Stimulated activated naive B cell treated with anti-CD40 and anti-IgM and Interleukin-4, amounts not matched to agents 10 μg/mL and 1 μg/mL and 100 μg/mL, for 72 hours (primary cell): Measurements from ENCODE around the gene CYP19A1.

Source experiments
- ATAC-seq, 2 donors: fragments of 150-1000 bp; cut with Tn5 transposase; replicated peaks; 2 replicates each; pipeline ENCODE4 v1.10.0; 2021; ENCODE audit warnings: moderate library complexity in 1 of 2
- DNase-seq: peaks from one replicate; pipeline ENCODE4 v3.0.0; 2021
- H3K27ac Mint-ChIP-seq: one replicate; pipeline ENCODE4 v1.8.0; 2022; ENCODE audit warnings: mild to moderate bottlenecking, mixed read lengths
- H3K27me3 Mint-ChIP-seq, 2 donors: one replicate each; pipeline ENCODE4 v1.8.0; 2022; ENCODE audit warnings: mixed read lengths in 2 of 2
- H3K36me3 Mint-ChIP-seq, 2 donors: one replicate each; pipeline ENCODE4 v1.8.0; 2022; ENCODE audit warnings: mixed read lengths in 2 of 2, mild to moderate bottlenecking in 1 of 2
- H3K4me1 Mint-ChIP-seq, 2 donors: one replicate each; pipeline ENCODE4 v1.8.0; 2022; ENCODE audit warnings: mixed read lengths in 2 of 2, mild to moderate bottlenecking in 1 of 2
- H3K4me3 Mint-ChIP-seq, 2 donors: one replicate each; pipeline ENCODE4 v1.8.0; 2022; ENCODE audit warnings: mild to moderate bottlenecking in 2 of 2, mixed read lengths in 2 of 2, moderate library complexity in 1 of 2
- H3K9me3 Mint-ChIP-seq, 2 donors: one replicate each; pipeline ENCODE4 v1.8.0; 2022; ENCODE audit warnings: mixed read lengths in 2 of 2, mild to moderate bottlenecking in 1 of 2

CYP19A1 gene

GRCh38 chr15:51312166-51313073 is 26.0 kb downstream of the CYP19A1 start:
- DNase-seq, result no peak
- H3K4me1 Mint-ChIP-seq, result peaks cover 3 to 20% of the 10 kb centered on the region in 2 donors
- no peak overlapping the region for H3K27ac Mint-ChIP-seq
- ATAC-seq, result no peak
- no peaks in the 10 kb centered on the region for H3K9me3 Mint-ChIP-seq
- no peaks in the 10 kb centered on the region for H3K36me3 Mint-ChIP-seq
- no peak overlapping the region for H3K4me3 Mint-ChIP-seq
- peaks cover 13 to 26% of the 10 kb centered on the region in 2 donors for H3K27me3 Mint-ChIP-seq

- DNase-seq (no peak), ATAC-seq (no peak)
- Mint-ChIP-seq H3K36me3 (no peaks in the 10 kb centered on the region), H3K27ac (no peak overlapping the region), H3K9me3 (no peaks in the 10 kb centered on the region), H3K27me3 (peaks cover 18 to 34% of the 10 kb centered on the region in 2 donors), H3K4me3 (no peak overlapping the region), H3K4me1 (peaks cover 3 to 20% of the 10 kb centered on the region in 2 donors)
Observed at GRCh38 chr15:51311510-51311909, 26.9 kb downstream of the CYP19A1 start.

- no peak for ATAC-seq
Observed at GRCh38 chr15:51310064-51310463, 28.3 kb downstream of the CYP19A1 start.

GRCh38 chr15:51307811-51308210 is 30.6 kb downstream of the CYP19A1 start:
- DNase-seq (no peak), ATAC-seq (no peak)
- no peaks in the 10 kb centered on the region for H3K36me3 Mint-ChIP-seq
- peaks cover 13 to 27% of the 10 kb centered on the region in 2 donors for H3K27me3 Mint-ChIP-seq
- no peak overlapping the region for H3K27ac Mint-ChIP-seq
- no peaks in the 10 kb centered on the region for H3K9me3 Mint-ChIP-seq
- H3K4me3 Mint-ChIP-seq, result no peak overlapping the region
- H3K4me1 Mint-ChIP-seq, result peaks cover 13 to 26% of the 10 kb centered on the region in 2 donors

More at GRCh38 chr15:51310064-51310463, 28.3 kb downstream of the CYP19A1 start:
- Mint-ChIP-seq H3K27me3 (peaks cover 18 to 34% of the 10 kb centered on the region in 2 donors), H3K9me3 (no peaks in the 10 kb centered on the region), H3K27ac (no peak overlapping the region), H3K4me3 (no peak overlapping the region), H3K4me1 (peaks cover 3 to 20% of the 10 kb centered on the region in 2 donors), H3K36me3 (no peaks in the 10 kb centered on the region)
- DNase-seq, result no peak

- H3K27me3 Mint-ChIP-seq, result peaks cover 13 to 22% of the 10 kb centered on the region in 2 donors
- H3K27ac Mint-ChIP-seq, result no peak overlapping the region
- H3K4me3 Mint-ChIP-seq, result no peak overlapping the region
- no peaks in the 10 kb centered on the region for H3K36me3 Mint-ChIP-seq
- ATAC-seq, result no peak
- DNase-seq, result no peak
- H3K4me1 Mint-ChIP-seq, result peaks cover 16 to 28% of the 10 kb centered on the region in 2 donors
- no peaks in the 10 kb centered on the region for H3K9me3 Mint-ChIP-seq
Observed at GRCh38 chr15:51307325-51307724, 31.1 kb downstream of the CYP19A1 start.

- DNase-seq (no peak), ATAC-seq (peak; percentile 87 to 91)
- Mint-ChIP-seq H3K4me3 (no peak overlapping the region), H3K27ac (no peak overlapping the region), H3K27me3 (peaks cover 9 to 24% of the 10 kb centered on the region in 2 donors), H3K36me3 (no peaks in the 10 kb centered on the region), H3K9me3 (no peaks in the 10 kb centered on the region), H3K4me1 (peaks cover 16 to 29% of the 10 kb centered on the region in 2 donors)
Observed at GRCh38 chr15:51303462-51303980, 34.9 kb downstream of the CYP19A1 start.

- peaks cover 6 to 14% of the 10 kb centered on the region in 2 donors for H3K27me3 Mint-ChIP-seq
- peak overlapping the region; percentile 6 for H3K27ac Mint-ChIP-seq
- no peak overlapping the region for H3K4me3 Mint-ChIP-seq
- DNase-seq (no peak), ATAC-seq (peak in 1 of 2 donors; percentile 11)
- H3K9me3 Mint-ChIP-seq, result no peaks in the 10 kb centered on the region
- H3K4me1 Mint-ChIP-seq, result peaks cover 13 to 18% of the 10 kb centered on the region in 2 donors
- H3K36me3 Mint-ChIP-seq, result no peaks in the 10 kb centered on the region
Observed at GRCh38 chr15:51302480-51302879, 35.9 kb downstream of the CYP19A1 start.

- Mint-ChIP-seq H3K27ac (no peak overlapping the region), H3K4me3 (no peak overlapping the region), H3K4me1 (peaks cover 13 to 18% of the 10 kb centered on the region in 2 donors), H3K27me3 (peaks cover 11 to 13% of the 10 kb centered on the region in 2 donors), H3K9me3 (no peaks in the 10 kb centered on the region), H3K36me3 (no peaks in the 10 kb centered on the region)
- ATAC-seq (no peak), DNase-seq (no peak)
Observed at GRCh38 chr15:51299187-51300015, 39.0 kb downstream of the CYP19A1 start.

GRCh38 chr15:51298620-51299019 is 39.8 kb downstream of the CYP19A1 start:
- Mint-ChIP-seq H3K4me3 (no peak overlapping the region), H3K27ac (no peak overlapping the region), H3K4me1 (peaks cover 10 to 14% of the 10 kb centered on the region in 2 donors), H3K27me3 (peaks cover 11 to 13% of the 10 kb centered on the region in 2 donors), H3K9me3 (peaks cover 0 to under 1% of the 10 kb centered on the region in 2 donors), H3K36me3 (no peaks in the 10 kb centered on the region)
- DNase-seq, result no peak
- ATAC-seq, result no peak

- Mint-ChIP-seq H3K27me3 (peaks cover 10 to 16% of the 10 kb centered on the region in 2 donors), H3K4me3 (no peak overlapping the region), H3K36me3 (no peaks in the 10 kb centered on the region), H3K4me1 (no peaks in the 10 kb centered on the region), H3K9me3 (peaks cover 0 to 3% of the 10 kb centered on the region in 2 donors), H3K27ac (no peak overlapping the region)
- DNase-seq (no peak), ATAC-seq (no peak)
Observed at GRCh38 chr15:51290720-51291119, 47.7 kb downstream of the CYP19A1 start.

GRCh38 chr15:51289290-51289689 is 49.1 kb downstream of the CYP19A1 start:
- H3K36me3 Mint-ChIP-seq, result no peaks in the 10 kb centered on the region
- H3K27ac Mint-ChIP-seq, result no peak overlapping the region
- DNase-seq, result no peak
- peaks cover 4 to 14% of the 10 kb centered on the region in 2 donors for H3K27me3 Mint-ChIP-seq
- peaks cover 0 to 3% of the 10 kb centered on the region in 2 donors for H3K9me3 Mint-ChIP-seq
- H3K4me3 Mint-ChIP-seq, result no peak overlapping the region
- H3K4me1 Mint-ChIP-seq, result no peaks in the 10 kb centered on the region
- ATAC-seq, result no peak

- DNase-seq (no peak), ATAC-seq (no peak)
- H3K4me1 Mint-ChIP-seq, result no peaks in the 10 kb centered on the region
- peaks cover 0 to under 1% of the 10 kb centered on the region in 2 donors for H3K9me3 Mint-ChIP-seq
- no peak overlapping the region for H3K4me3 Mint-ChIP-seq
- H3K36me3 Mint-ChIP-seq, result no peaks in the 10 kb centered on the region
- H3K27me3 Mint-ChIP-seq, result peaks cover 4 to 14% of the 10 kb centered on the region in 2 donors
- no peak overlapping the region for H3K27ac Mint-ChIP-seq
Observed at GRCh38 chr15:51288143-51289065, 50.0 kb downstream of the CYP19A1 start.

- H3K36me3 Mint-ChIP-seq, result no peaks in the 10 kb centered on the region
- peaks cover 9 to 15% of the 10 kb centered on the region in 2 donors for H3K4me1 Mint-ChIP-seq
- H3K27me3 Mint-ChIP-seq, result peaks cover 4 to 14% of the 10 kb centered on the region in 2 donors
- ATAC-seq (peak; percentile 75 to 77), DNase-seq (no peak)
- H3K4me3 Mint-ChIP-seq, result no peak overlapping the region
- H3K27ac Mint-ChIP-seq, result no peak overlapping the region
- H3K9me3 Mint-ChIP-seq, result no peaks in the 10 kb centered on the region
Observed at GRCh38 chr15:51286816-51287215, 51.6 kb downstream of the CYP19A1 start.
